ENCODE results near the gene MRPL21. TPM values are rescaled to one million over a fixed set of nuclear protein-coding genes. Genes with fewer than 3 reads are reported as not detected.

MRPL21 gene
- total and polyA plus RNA-seq, 2 of the 13 experiments (the other 11 are each of a cell fraction or from before 2014, with no cell fraction given) = 61.5 to 100 TPM

DNA sequence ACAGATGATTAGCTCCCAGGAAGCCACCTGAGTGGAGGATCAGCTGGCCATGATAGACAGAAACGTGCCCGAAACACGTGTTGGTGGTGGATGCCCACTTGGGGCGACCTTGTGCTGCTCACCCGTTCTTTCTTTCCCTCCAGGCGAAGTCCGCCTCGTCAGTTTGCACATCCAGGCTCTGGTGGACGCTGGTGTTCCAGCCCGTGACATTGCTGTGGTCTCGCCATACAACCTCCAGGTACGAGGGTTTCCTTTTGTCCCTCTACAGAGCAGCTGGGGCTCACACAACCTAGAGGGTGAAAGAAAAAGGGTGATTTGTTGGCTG, 30.7 kb upstream of the MRPL21 start:
- in situ Hi-C loops (cut with HindIII; ENCODE audit: extremely low pct_ligation_motif_present, low pct_unique_long_range_greater_than_20kb) = no loop called here
- DNase-seq (ENCODE audit: low spot score) (no peak), FAIRE-seq (no peak), ATAC-seq (no peak)
- ChIA-PET CTCF (ENCODE audit: low intra/inter-chr PET ratio, low total read pairs) (no interaction called here), POLR2A (no interaction called here)
- H3K36me3 ChIP-seq (replicated peaks in 1 of 2; ENCODE audit: control insufficient read depth in 1 of 2, insufficient read depth in 2 of 2, low read length in 2 of 2) = peaks cover 27 to 54% of the 10 kb centered on the region in 2 experiments; a peak in 4 of 5 replicates
- H3K27ac ChIP-seq (ENCODE audit: extremely low read length, insufficient read depth, low read length) = no peak overlapping the region
- BruUV-seq (replicated peaks) = no TSS peak
- H2AFZ ChIP-seq (ENCODE audit: low read length) = no peak overlapping the region
- H4K20me1 ChIP-seq (ENCODE audit: insufficient read depth, low read length) = no peaks in the 10 kb centered on the region
- H3K9me3 ChIP-seq (ENCODE audit: low read length) = no peaks in the 10 kb centered on the region
- no peaks in the 10 kb centered on the region for H3K79me2 ChIP-seq (ENCODE audit: insufficient read depth, low read length)
- H3K4me1 ChIP-seq (ENCODE audit: insufficient read depth, low read length) = no peaks in the 10 kb centered on the region
- no peaks in the 10 kb centered on the region; a peak in 1 of 5 replicates for H3K27me3 ChIP-seq (ENCODE audit: control insufficient read depth in 1 of 2, insufficient read depth in 2 of 2, low read length in 2 of 2)
- H3K9ac ChIP-seq (ENCODE audit: insufficient read depth, low read depth, low read length) = no peak overlapping the region
- over 99% methylated on average over 9 of the region's 12 CpGs for WGBS (ENCODE audit: low lambda C conversion rate)
- intact Hi-C loops (cut with micrococcal nuclease; ENCODE audit: unreplicated experiment) = no loop called here
- H3K4me3 ChIP-seq (replicated peaks in 1 of 3; ENCODE audit: insufficient read depth in 1 of 3, low read depth in 2 of 3, low read length in 3 of 3) = no peak overlapping the region
- TF ChIP-seq MIXL1 (CRISPR knock-in tag; IDR thresholded peaks at IDR 0.05) (no peak), DR1 (CRISPR knock-in tag; IDR thresholded peaks at IDR 0.05) (no peak), HOXA7 (CRISPR knock-in tag; IDR thresholded peaks at IDR 0.05) (no peak), CC2D1A (CRISPR knock-in tag; IDR thresholded peaks at IDR 0.05) (no peak)
- TF ChIP-seq, protein P1, sequence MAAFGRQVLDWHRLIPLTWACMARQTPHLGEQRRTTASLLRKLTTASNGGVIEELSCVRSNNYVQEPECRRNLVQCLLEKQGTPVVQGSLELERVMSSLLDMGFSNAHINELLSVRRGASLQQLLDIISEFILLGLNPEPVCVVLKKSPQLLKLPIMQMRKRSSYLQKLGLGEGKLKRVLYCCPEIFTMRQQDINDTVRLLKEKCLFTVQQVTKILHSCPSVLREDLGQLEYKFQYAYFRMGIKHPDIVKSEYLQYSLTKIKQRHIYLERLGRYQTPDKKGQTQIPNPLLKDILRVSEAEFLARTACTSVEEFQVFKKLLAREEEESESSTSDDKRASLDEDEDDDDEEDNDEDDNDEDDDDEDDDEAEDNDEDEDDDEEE (CRISPR knock-in tag; IDR thresholded peaks at IDR 0.05) = no peak
- H3K4me2 ChIP-seq (ENCODE audit: low read depth, low read length) = no peak overlapping the region

- no peak overlapping the region for H3K9ac ChIP-seq (ENCODE audit: insufficient read depth, low read depth, low read length)
- H3K4me3 ChIP-seq (replicated peaks in 1 of 3; ENCODE audit: insufficient read depth in 1 of 3, low read depth in 2 of 3, low read length in 3 of 3) = no peak overlapping the region
- no peaks in the 10 kb centered on the region for H3K9me3 ChIP-seq (ENCODE audit: low read length)
- CTCF ChIA-PET (ENCODE audit: low intra/inter-chr PET ratio, low total read pairs) = no interaction called here
- BruUV-seq (replicated peaks) = no TSS peak
- H3K36me3 ChIP-seq (replicated peaks in 1 of 2; ENCODE audit: control insufficient read depth in 1 of 2, insufficient read depth in 2 of 2, low read length in 2 of 2) = peaks cover 28 to 59% of the 10 kb centered on the region in 2 experiments; a peak in 4 of 5 replicates
- H4K20me1 ChIP-seq (ENCODE audit: insufficient read depth, low read length) = no peaks in the 10 kb centered on the region
- TF ChIP-seq SP2 (CRISPR knock-in tag; IDR thresholded peaks at IDR 0.05) = no peak
- TF ChIP-seq RORA (CRISPR knock-in tag; IDR thresholded peaks at IDR 0.05) = no peak
- no peak for TF ChIP-seq RARG (CRISPR knock-in tag; IDR thresholded peaks at IDR 0.05; ENCODE audit: low read depth)
- TF ChIP-seq THAP11 (CRISPR knock-in tag; IDR thresholded peaks at IDR 0.05) = no peak
- TF ChIP-seq ZMYM4 (CRISPR knock-in tag; IDR thresholded peaks at IDR 0.05) = no peak
- no peak overlapping the region for H3K4me2 ChIP-seq (ENCODE audit: low read depth, low read length)
- no peaks in the 10 kb centered on the region; a peak in 1 of 5 replicates for H3K27me3 ChIP-seq (ENCODE audit: control insufficient read depth in 1 of 2, insufficient read depth in 2 of 2, low read length in 2 of 2)
- no peak overlapping the region for H3K27ac ChIP-seq (ENCODE audit: extremely low read length, insufficient read depth, low read length)
- H3K4me1 ChIP-seq (ENCODE audit: insufficient read depth, low read length) = no peaks in the 10 kb centered on the region
- DNase-seq (ENCODE audit: low spot score) (no peak), FAIRE-seq (no peak), ATAC-seq (no peak)
- H2AFZ ChIP-seq (ENCODE audit: low read length) = no peak overlapping the region
- H3K79me2 ChIP-seq (ENCODE audit: insufficient read depth, low read length) = no peaks in the 10 kb centered on the region
- intact Hi-C loops (cut with micrococcal nuclease; ENCODE audit: unreplicated experiment) (no loop called here), in situ Hi-C loops (cut with HindIII; ENCODE audit: extremely low pct_ligation_motif_present, low pct_unique_long_range_greater_than_20kb) (no loop called here)
- POLR2A ChIA-PET = no interaction called here
- WGBS (ENCODE audit: low lambda C conversion rate) = 97% methylated on average over 8 of the region's 17 CpGs
Observed at GRCh38 chr11:68933605-68934320, 30.1 kb upstream of the MRPL21 start.

Data from HepG2 (cell line).